Measurements from ENCODE around the gene PLS1.

DNA sequence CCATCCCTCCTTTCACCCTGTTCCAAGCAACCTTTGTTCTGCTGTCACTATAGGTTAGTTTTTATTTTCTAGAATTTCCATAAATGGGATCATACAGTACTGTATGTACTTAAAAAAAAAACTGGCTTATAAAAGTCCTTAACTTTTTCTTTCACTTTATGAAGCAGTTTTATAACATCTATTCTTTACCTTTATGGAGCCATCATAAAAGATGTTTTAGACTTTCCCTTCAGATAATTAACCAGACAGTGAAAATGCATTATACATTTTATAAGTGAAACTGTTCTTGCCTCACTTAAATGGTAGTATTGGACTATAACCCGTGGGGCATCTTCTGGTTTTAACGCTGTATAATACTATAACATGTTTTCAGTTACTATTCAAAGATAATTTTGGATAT, 26.2 kb downstream of the PLS1 start:
- TF ChIP-seq, protein P1, sequence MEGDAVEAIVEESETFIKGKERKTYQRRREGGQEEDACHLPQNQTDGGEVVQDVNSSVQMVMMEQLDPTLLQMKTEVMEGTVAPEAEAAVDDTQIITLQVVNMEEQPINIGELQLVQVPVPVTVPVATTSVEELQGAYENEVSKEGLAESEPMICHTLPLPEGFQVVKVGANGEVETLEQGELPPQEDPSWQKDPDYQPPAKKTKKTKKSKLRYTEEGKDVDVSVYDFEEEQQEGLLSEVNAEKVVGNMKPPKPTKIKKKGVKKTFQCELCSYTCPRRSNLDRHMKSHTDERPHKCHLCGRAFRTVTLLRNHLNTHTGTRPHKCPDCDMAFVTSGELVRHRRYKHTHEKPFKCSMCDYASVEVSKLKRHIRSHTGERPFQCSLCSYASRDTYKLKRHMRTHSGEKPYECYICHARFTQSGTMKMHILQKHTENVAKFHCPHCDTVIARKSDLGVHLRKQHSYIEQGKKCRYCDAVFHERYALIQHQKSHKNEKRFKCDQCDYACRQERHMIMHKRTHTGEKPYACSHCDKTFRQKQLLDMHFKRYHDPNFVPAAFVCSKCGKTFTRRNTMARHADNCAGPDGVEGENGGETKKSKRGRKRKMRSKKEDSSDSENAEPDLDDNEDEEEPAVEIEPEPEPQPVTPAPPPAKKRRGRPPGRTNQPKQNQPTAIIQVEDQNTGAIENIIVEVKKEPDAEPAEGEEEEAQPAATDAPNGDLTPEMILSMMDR (IDR thresholded peaks at IDR 0.05; ENCODE audit: borderline replicate concordance, extremely low read depth, low read length, poor library complexity, severe bottlenecking): no peak
- TF ChIP-seq EZH2 (IDR thresholded peaks at IDR 0.05; ENCODE audit: borderline replicate concordance, low read depth, low read length, severe bottlenecking): no peak
